DOHH2 (cell line): Measurements from ENCODE around the gene VWA2.

Experiments
- H3F3A ChIP-seq: fragments of 200-600 bp; sonication (generic), shearing (Covaris generic); 2 replicates; pipeline ENCODE4 v1.6.0; 2016; ENCODE audit warnings: antibody characterized with exemption, mild to moderate bottlenecking; ENCODE audit not compliant: control insufficient read depth, insufficient read depth
- H3K27ac ChIP-seq: fragments of 200-600 bp; sonication (generic); 2 replicates; pipeline ENCODE4 v1.5.1; 2014; ENCODE audit warnings: low read depth, mild to moderate bottlenecking, low read length, moderate library complexity
- H3K27me3 ChIP-seq: fragments of 200-600 bp; sonication (generic); 2 replicates; pipeline ENCODE4 v1.6.1; 2014; ENCODE audit warnings: mild to moderate bottlenecking, low read length, mixed read lengths; ENCODE audit not compliant: control insufficient read depth
- H3K36me3 ChIP-seq: fragments of 200-600 bp; sonication (generic); 2 replicates; pipeline ENCODE4 v1.6.1; 2014; ENCODE audit warnings: mild to moderate bottlenecking, low read length, moderate library complexity, mixed read lengths; ENCODE audit not compliant: control insufficient read depth
- H3K4me1 ChIP-seq: fragments of 200-600 bp; sonication (generic); 2 replicates; pipeline ENCODE4 v1.6.1; 2014; ENCODE audit warnings: mild to moderate bottlenecking, low read length, mixed read lengths; ENCODE audit not compliant: control insufficient read depth
- H3K4me2 ChIP-seq: fragments of 200-600 bp; sonication (generic); 2 replicates; pipeline ENCODE4 v1.6.0; 2014; ENCODE audit warnings: mild to moderate bottlenecking, low read length, moderate library complexity
- H3K4me3 ChIP-seq: fragments of 200-600 bp; sonication (generic); 2 replicates; pipeline ENCODE4 v1.5.1; 2014; ENCODE audit warnings: mild to moderate bottlenecking, low read length, mixed read lengths
- H3K79me2 ChIP-seq: fragments of 200-600 bp; sonication (generic); 2 replicates; pipeline ENCODE4 v1.6.1; 2014; ENCODE audit warnings: mild to moderate bottlenecking, low read length, mixed read lengths; ENCODE audit not compliant: control insufficient read depth
- H3K9me2 ChIP-seq: fragments of 200-600 bp; sonication (generic); replicated peaks from 2 replicates; pipeline ENCODE4 v1.6.1; 2014; ENCODE audit warnings: mild to moderate bottlenecking, low read length, mixed read lengths; ENCODE audit not compliant: control insufficient read depth
- H3K9me3 ChIP-seq: fragments of 200-600 bp; sonication (generic); 2 replicates; pipeline ENCODE4 v1.6.1; 2014; ENCODE audit warnings: antibody characterized with exemption, low read length, mixed read lengths; ENCODE audit not compliant: control insufficient read depth, insufficient read depth
- H4K20me1 ChIP-seq: fragments of 200-600 bp; sonication (generic); 2 replicates; pipeline ENCODE4 v1.6.0; 2014; ENCODE audit warnings: low read depth, mild to moderate bottlenecking, antibody characterized with exemption, low read length, moderate library complexity; ENCODE audit not compliant: control insufficient read depth, insufficient read depth
- CTCF ChIP-seq: fragments of 200-600 bp; sonication (generic); IDR thresholded peaks from one replicate; pipeline ENCODE4 v1.5.1; 2014; ENCODE audit warnings: antibody characterized with exemption, mild to moderate bottlenecking, low read depth, low read length; ENCODE audit not compliant: poor library complexity, severe bottlenecking
- EZH2phosphoT487 ChIP-seq: fragments of 200-600 bp; sonication (generic); IDR thresholded peaks from 2 replicates; pipeline ENCODE4 v1.6.1; 2017; ENCODE audit warnings: borderline replicate concordance, mild to moderate bottlenecking, antibody characterized with exemption, low read length, moderate library complexity, mixed read lengths

VWA2 gene

DNA sequence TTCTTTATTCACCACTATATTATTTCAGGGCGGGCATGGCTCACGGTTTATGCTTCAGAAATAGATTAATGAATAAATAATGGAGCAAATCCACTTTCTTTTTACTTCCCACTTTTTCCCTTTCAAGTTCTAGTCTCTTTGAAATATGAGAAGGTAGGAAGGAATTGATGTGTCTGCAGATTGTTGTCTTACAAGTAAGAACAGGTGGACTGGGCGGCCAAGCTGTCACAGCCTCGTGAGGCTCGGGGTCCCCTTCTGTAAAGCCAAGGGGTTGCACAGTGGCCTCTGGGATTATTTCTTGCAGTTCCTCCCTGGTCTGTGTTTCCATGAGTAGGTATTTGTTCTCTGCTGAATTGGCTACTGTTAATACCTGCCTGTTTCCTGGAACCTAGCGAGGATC is 11.2 kb downstream of the VWA2 start:
- no peaks in the 10 kb centered on the region for H3F3A ChIP-seq
- H3K79me2 ChIP-seq: no peaks in the 10 kb centered on the region
- H4K20me1 ChIP-seq: no peaks in the 10 kb centered on the region
- TF ChIP-seq EZH2phosphoT487 (no peak), CTCF (no peak)
- no peak overlapping the region for H3K4me3 ChIP-seq
- no peaks in the 10 kb centered on the region for H3K36me3 ChIP-seq
- H3K9me2 ChIP-seq: no peaks in the 10 kb centered on the region
- no peaks in the 10 kb centered on the region for H3K9me3 ChIP-seq
- no peak overlapping the region for H3K4me2 ChIP-seq
- no peak overlapping the region for H3K27ac ChIP-seq
- H3K27me3 ChIP-seq: no peaks in the 10 kb centered on the region
- H3K4me1 ChIP-seq: no peaks in the 10 kb centered on the region

DNA sequence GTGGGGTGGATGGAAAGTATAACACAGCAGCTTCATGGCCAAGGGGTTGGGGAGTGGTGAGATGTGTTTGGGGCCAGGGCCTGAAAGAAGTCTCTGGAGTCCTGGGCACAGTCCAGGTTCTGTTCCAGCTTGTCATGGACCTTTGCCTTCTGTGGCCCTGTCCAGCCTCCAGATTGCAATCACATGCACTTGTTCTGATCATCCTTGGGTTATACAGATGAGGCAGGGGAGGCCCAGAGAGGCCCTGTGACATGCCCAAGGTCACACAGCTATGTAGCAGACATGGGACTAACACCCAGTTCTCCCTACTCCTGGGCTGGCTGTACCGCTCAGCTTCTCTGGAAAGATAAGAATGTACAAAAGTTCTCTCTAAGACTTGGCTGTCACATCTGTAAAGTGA is 11.7 kb downstream of the VWA2 start:
- no peak for TF ChIP-seq EZH2phosphoT487
- TF ChIP-seq CTCF: no peak
- no peaks in the 10 kb centered on the region for H3K4me1 ChIP-seq
- H3K4me3 ChIP-seq: no peak overlapping the region

DNA sequence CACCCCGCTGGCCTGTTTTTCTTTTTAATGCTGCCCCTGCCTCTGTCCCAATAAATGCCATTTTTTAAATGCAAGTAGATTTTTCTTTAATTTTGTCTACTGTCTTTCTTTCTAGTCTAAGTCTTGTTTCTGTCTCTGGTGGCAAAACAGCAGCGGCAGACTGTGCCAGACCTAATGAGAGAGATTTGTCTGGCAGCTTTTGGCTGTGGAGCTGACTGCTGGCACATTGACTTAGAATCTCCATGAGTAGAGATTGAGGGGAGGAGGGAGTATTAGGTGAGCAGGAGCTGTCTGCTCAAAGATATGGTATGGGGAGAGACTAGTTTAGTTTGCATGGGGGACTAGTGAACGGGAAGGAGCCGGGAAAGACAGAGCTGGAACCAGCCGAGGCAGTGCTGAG is 13.0 kb downstream of the VWA2 start:
- Histone ChIP-seq H3K4me2 (no peak overlapping the region), H3K36me3 (no peaks in the 10 kb centered on the region), H3K27me3 (no peaks in the 10 kb centered on the region), H4K20me1 (no peaks in the 10 kb centered on the region), H3K27ac (no peak overlapping the region), H3K9me3 (no peaks in the 10 kb centered on the region), H3K4me3 (no peak overlapping the region), H3K4me1 (no peaks in the 10 kb centered on the region), H3K79me2 (no peaks in the 10 kb centered on the region), H3K9me2 (no peaks in the 10 kb centered on the region), H3F3A (no peaks in the 10 kb centered on the region)
- TF ChIP-seq EZH2phosphoT487: no peak
- no peak for TF ChIP-seq CTCF

More for the DNA sequence above, 11.7 kb downstream of the VWA2 start:
- Histone ChIP-seq H3K36me3 (no peaks in the 10 kb centered on the region), H3K27ac (no peak overlapping the region), H3K9me3 (no peaks in the 10 kb centered on the region), H3K27me3 (no peaks in the 10 kb centered on the region), H3K4me2 (no peak overlapping the region), H3K9me2 (no peaks in the 10 kb centered on the region), H3F3A (no peaks in the 10 kb centered on the region), H4K20me1 (no peaks in the 10 kb centered on the region), H3K79me2 (no peaks in the 10 kb centered on the region)

- Histone ChIP-seq H3K9me3 (no peaks in the 10 kb centered on the region), H3K4me2 (no peak overlapping the region), H3K36me3 (no peaks in the 10 kb centered on the region), H3F3A (no peaks in the 10 kb centered on the region), H4K20me1 (no peaks in the 10 kb centered on the region), H3K27ac (no peak overlapping the region), H3K4me1 (no peaks in the 10 kb centered on the region), H3K27me3 (no peaks in the 10 kb centered on the region), H3K4me3 (no peak overlapping the region), H3K9me2 (no peaks in the 10 kb centered on the region), H3K79me2 (no peaks in the 10 kb centered on the region)
- TF ChIP-seq EZH2phosphoT487: no peak
- no peak for TF ChIP-seq CTCF
Observed at GRCh38 chr10:114252883-114253282, 13.8 kb downstream of the VWA2 start.
